ENCODE measurements around the gene GFAP. TPM values are rescaled to one million over a fixed set of nuclear protein-coding genes. Genes with fewer than 3 reads are reported as not detected.

Gene GFAP
- polyA plus RNA-seq, 1 of the 3 experiments (the other 2 are of a cell fraction) = 0.48 TPM

GRCh38 chr17:44909681-44910144, 5.6 kb downstream of the GFAP start:
- 46% methylated on average over 11 of the region's 11 CpGs for WGBS (ENCODE audit: low lambda C conversion rate)
- peak overlapping the region; percentile 3 to 93; a peak in 3 of 4 replicates for H3K27ac ChIP-seq (ENCODE audit: low read depth in 2 of 2, low read length in 1 of 2)
- peak overlapping the region; percentile 71 for H3K4me2 ChIP-seq
- H2AFZ ChIP-seq (ENCODE audit: low read depth) = peak overlapping the region; percentile 77
- DNase-seq = peak; percentile 46
- H3K27me3 ChIP-seq (ENCODE audit: insufficient read depth) = no peaks in the 10 kb centered on the region
- peak; percentile 49 for TF ChIP-seq PBX3 (IDR thresholded peaks at IDR 0.05)
- TF ChIP-seq POLR2AphosphoS5 (IDR thresholded peaks at IDR 0.05; ENCODE audit: low read depth, low read length) = peak; percentile 71
- TF ChIP-seq SIN3A (IDR thresholded peaks at IDR 0.05; ENCODE audit: borderline replicate concordance, low read depth, low read length) = peak; percentile 31; the same call in 1 of the 2 replicates
- TF ChIP-seq MEF2A (IDR thresholded peaks at IDR 0.05; ENCODE audit: borderline replicate concordance, low read depth) = no peak
- TF ChIP-seq ELF1 (IDR thresholded peaks at IDR 0.05) = no peak; the same call in 1 of the 2 replicates
- peak; percentile 62; the same call in 1 of the 2 replicates for TF ChIP-seq TCF12 (IDR thresholded peaks at IDR 0.05)
- TF ChIP-seq FOSL2 (IDR thresholded peaks at IDR 0.05; ENCODE audit: borderline replicate concordance, low read depth) = peak; percentile 80; the same call in 1 of the 2 replicates
- peak; percentile 37; the same call in 1 of the 2 replicates for TF ChIP-seq NFIC (IDR thresholded peaks at IDR 0.05; ENCODE audit: borderline replicate concordance)
- no peaks in the 10 kb centered on the region for H3K9me2 ChIP-seq
- no peaks in the 10 kb centered on the region for H3K36me3 ChIP-seq (replicated peaks in 1 of 2; ENCODE audit: control insufficient read depth in 1 of 2, insufficient read depth in 2 of 2, low read length in 1 of 2)
- H3K9ac ChIP-seq = peak overlapping the region; percentile 64
- ChIA-PET CTCF (interaction anchor here (1.0 to 7.3 kb wide), 6 partner anchors 10 to 226 kb away, joined by 3 to 79 read pairs (median 8); partner anchors contain the start of gene ACBD4), POLR2A (no interaction called here)
- H4K20me1 ChIP-seq (ENCODE audit: insufficient read depth) = no peaks in the 10 kb centered on the region
- no peaks in the 10 kb centered on the region for H3K79me2 ChIP-seq (ENCODE audit: insufficient read depth)
- H3K4me3 ChIP-seq (ENCODE audit: low read depth in 2 of 2, low read length in 1 of 2) = no peak overlapping the region; a peak in 1 of 4 replicates
- peaks cover 29% of the 10 kb centered on the region for H3F3A ChIP-seq (replicated peaks; ENCODE audit: insufficient read depth)
- peaks cover 7 to 34% of the 10 kb centered on the region in 2 experiments; a peak in 3 of 4 replicates for H3K4me1 ChIP-seq (ENCODE audit: control insufficient read depth in 1 of 2, insufficient read depth in 2 of 2, low read depth in 1 of 2, low read length in 1 of 2)
- no peaks in the 10 kb centered on the region for H3K9me3 ChIP-seq

- Histone ChIP-seq H3K79me2 (ENCODE audit: insufficient read depth) (no peaks in the 10 kb centered on the region), H3F3A (replicated peaks; ENCODE audit: insufficient read depth) (peaks cover 29% of the 10 kb centered on the region), H3K4me1 (ENCODE audit: control insufficient read depth in 1 of 2, insufficient read depth in 2 of 2, low read depth in 1 of 2, low read length in 1 of 2) (peaks cover 9 to 35% of the 10 kb centered on the region in 2 experiments; a peak in 3 of 4 replicates), H3K27ac (ENCODE audit: low read depth in 2 of 2, low read length in 1 of 2) (peak overlapping the region in 1 of 2 experiments; percentile 93; a peak in 3 of 4 replicates), H3K4me3 (ENCODE audit: low read depth in 2 of 2, low read length in 1 of 2) (no peak overlapping the region), H3K27me3 (ENCODE audit: insufficient read depth) (no peaks in the 10 kb centered on the region), H3K9ac (peak overlapping the region; percentile 64; the same call in 1 of the 2 replicates), H3K4me2 (peak overlapping the region; percentile 71; the same call in 1 of the 2 replicates), H3K36me3 (replicated peaks in 1 of 2; ENCODE audit: control insufficient read depth in 1 of 2, insufficient read depth in 2 of 2, low read length in 1 of 2) (no peaks in the 10 kb centered on the region), H2AFZ (ENCODE audit: low read depth) (no peak overlapping the region), H3K9me3 (no peaks in the 10 kb centered on the region), H3K9me2 (no peaks in the 10 kb centered on the region), H4K20me1 (ENCODE audit: insufficient read depth) (no peaks in the 10 kb centered on the region)
- no peak for DNase-seq
- CTCF ChIA-PET = interaction anchor here (1.3 to 4.2 kb wide), 4 partner anchors 11 to 226 kb away, joined by 3 to 44 read pairs (median 5); partner anchors contain the start of gene ACBD4
- WGBS (ENCODE audit: low lambda C conversion rate) = 98% methylated on average over 10 of the region's 10 CpGs
- POLR2A ChIA-PET = no interaction called here
- TF ChIP-seq REST (IDR thresholded peaks at IDR 0.05; ENCODE audit: low read depth, low read length) = no peak
- TF ChIP-seq MAX (IDR thresholded peaks at IDR 0.05; ENCODE audit: low read depth) = no peak
- no peak for TF ChIP-seq EP300 (IDR thresholded peaks at IDR 0.05; ENCODE audit: borderline replicate concordance in 1 of 2, low read depth in 1 of 2, low read length in 1 of 2)
- TF ChIP-seq MEF2A (IDR thresholded peaks at IDR 0.05; ENCODE audit: borderline replicate concordance, low read depth) = no peak
- no peak for TF ChIP-seq FOXJ3 (CRISPR knock-in tag; IDR thresholded peaks at IDR 0.05)
- TF ChIP-seq NFIC (IDR thresholded peaks at IDR 0.05; ENCODE audit: borderline replicate concordance) = no peak
- no peak for TF ChIP-seq GATA2 (CRISPR knock-in tag; IDR thresholded peaks at IDR 0.05)
- TF ChIP-seq FOXM1 (IDR thresholded peaks at IDR 0.05; ENCODE audit: low read depth) = no peak
- no peak for TF ChIP-seq SMC3 (IDR thresholded peaks at IDR 0.05; ENCODE audit: low read depth, low read length)
- TF ChIP-seq USF1 (IDR thresholded peaks at IDR 0.05; ENCODE audit: borderline replicate concordance, low read depth) = no peak
- TF ChIP-seq SIN3A (IDR thresholded peaks at IDR 0.05; ENCODE audit: borderline replicate concordance, low read depth, low read length) = no peak
- TF ChIP-seq RAD21 (IDR thresholded peaks at IDR 0.05; ENCODE audit: low read length) = no peak
- TF ChIP-seq PBX3 (IDR thresholded peaks at IDR 0.05) = no peak
Observed at GRCh38 chr17:44908761-44909326, 6.5 kb downstream of the GFAP start.

All from SK-N-SH (cell line).